ENCODE data around the gene ITGB4.

ITGB4 gene

GRCh38 chr17:75697651-75698291 lies 23.5 kb upstream of the ITGB4 start:
- no peak for DNase-seq (ENCODE audit: low read depth in 2 of 3, low spot score in 2 of 3)

- no peak for DNase-seq (ENCODE audit: low read depth in 2 of 3, low spot score in 2 of 3)
These were observed 22.6 kb upstream of the ITGB4 start for GRCh38 chr17:75698659-75699058.

- DNase-seq (ENCODE audit: low read depth in 2 of 3, low spot score in 2 of 3), result no peak
These were observed 20.0 kb upstream of the ITGB4 start for GRCh38 chr17:75701288-75701687.

GRCh38 chr17:75703191-75703590 lies 18.1 kb upstream of the ITGB4 start:
- DNase-seq (ENCODE audit: low read depth in 2 of 3, low spot score in 2 of 3), result no peak

- no peak for DNase-seq (ENCODE audit: low read depth in 2 of 3, low spot score in 2 of 3)
These were observed 17.7 kb upstream of the ITGB4 start for GRCh38 chr17:75703591-75703990.

- no peak for DNase-seq (ENCODE audit: low read depth in 2 of 3, low spot score in 2 of 3)
These were observed 16.0 kb upstream of the ITGB4 start for GRCh38 chr17:75704963-75705875.

- no peak for DNase-seq (ENCODE audit: low read depth in 2 of 3, low spot score in 2 of 3)
These were observed 15.1 kb upstream of the ITGB4 start for GRCh38 chr17:75706042-75706728.

GRCh38 chr17:75707079-75707571 lies 14.1 kb upstream of the ITGB4 start:
- no peak for DNase-seq (ENCODE audit: low read depth in 2 of 3, low spot score in 2 of 3)

- no peak for DNase-seq (ENCODE audit: low read depth in 2 of 3, low spot score in 2 of 3)
These were observed 8.8 kb upstream of the ITGB4 start for GRCh38 chr17:75712446-75712845.

- DNase-seq (ENCODE audit: low read depth in 2 of 3, low spot score in 2 of 3), result no peak
These were observed 1.5 kb upstream of the ITGB4 start for GRCh38 chr17:75719732-75720131.

- no peak for DNase-seq (ENCODE audit: low read depth in 2 of 3, low spot score in 2 of 3)
These were observed 278 bp downstream of the ITGB4 start for GRCh38 chr17:75721463-75722011.

- DNase-seq (ENCODE audit: low read depth in 2 of 3, low spot score in 2 of 3), result no peak
These were observed 817 bp downstream of the ITGB4 start for GRCh38 chr17:75722076-75722475.

GRCh38 chr17:75722542-75723095 lies 1.4 kb downstream of the ITGB4 start:
- DNase-seq (ENCODE audit: low read depth in 2 of 3, low spot score in 2 of 3), result no peak

- DNase-seq (ENCODE audit: low read depth in 2 of 3, low spot score in 2 of 3), result no peak
These were observed 2.1 kb downstream of the ITGB4 start for GRCh38 chr17:75723171-75723930.

GRCh38 chr17:75724016-75725003 lies 3.1 kb downstream of the ITGB4 start:
- DNase-seq (ENCODE audit: low read depth in 2 of 3, low spot score in 2 of 3), result no peak

- no peak for DNase-seq (ENCODE audit: low read depth in 2 of 3, low spot score in 2 of 3)
These were observed 4.2 kb downstream of the ITGB4 start for GRCh38 chr17:75725504-75725903.

GRCh38 chr17:75727391-75727790 lies 6.1 kb downstream of the ITGB4 start:
- no peak for DNase-seq (ENCODE audit: low read depth in 2 of 3, low spot score in 2 of 3)

- no peak for DNase-seq (ENCODE audit: low read depth in 2 of 3, low spot score in 2 of 3)
These were observed 8.1 kb downstream of the ITGB4 start for GRCh38 chr17:75729351-75729750.

- DNase-seq (ENCODE audit: low read depth in 2 of 3, low spot score in 2 of 3), result no peak
These were observed 8.8 kb downstream of the ITGB4 start for GRCh38 chr17:75730065-75730464.
